HG02759 (cell line): ENCODE data around the gene TTLL10.

Source experiments
- ATAC-seq: cut with Tn5 transposase; IDR thresholded peaks from one replicate; pipeline ENCODE4 v1.9.1; 2021; ENCODE audit warnings: mild to moderate bottlenecking, moderate library complexity; ENCODE audit not compliant: unreplicated experiment

TTLL10 gene, protein sequence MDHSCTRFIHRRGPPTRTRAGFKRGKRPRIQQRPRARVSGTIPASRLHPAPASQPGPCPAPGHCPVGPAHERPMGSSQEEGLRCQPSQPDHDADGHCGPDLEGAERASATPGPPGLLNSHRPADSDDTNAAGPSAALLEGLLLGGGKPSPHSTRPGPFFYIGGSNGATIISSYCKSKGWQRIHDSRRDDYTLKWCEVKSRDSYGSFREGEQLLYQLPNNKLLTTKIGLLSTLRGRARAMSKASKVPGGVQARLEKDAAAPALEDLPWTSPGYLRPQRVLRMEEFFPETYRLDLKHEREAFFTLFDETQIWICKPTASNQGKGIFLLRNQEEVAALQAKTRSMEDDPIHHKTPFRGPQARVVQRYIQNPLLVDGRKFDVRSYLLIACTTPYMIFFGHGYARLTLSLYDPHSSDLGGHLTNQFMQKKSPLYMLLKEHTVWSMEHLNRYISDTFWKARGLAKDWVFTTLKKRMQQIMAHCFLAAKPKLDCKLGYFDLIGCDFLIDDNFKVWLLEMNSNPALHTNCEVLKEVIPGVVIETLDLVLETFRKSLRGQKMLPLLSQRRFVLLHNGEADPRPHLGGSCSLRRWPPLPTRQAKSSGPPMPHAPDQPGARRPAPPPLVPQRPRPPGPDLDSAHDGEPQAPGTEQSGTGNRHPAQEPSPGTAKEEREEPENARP

DNA sequence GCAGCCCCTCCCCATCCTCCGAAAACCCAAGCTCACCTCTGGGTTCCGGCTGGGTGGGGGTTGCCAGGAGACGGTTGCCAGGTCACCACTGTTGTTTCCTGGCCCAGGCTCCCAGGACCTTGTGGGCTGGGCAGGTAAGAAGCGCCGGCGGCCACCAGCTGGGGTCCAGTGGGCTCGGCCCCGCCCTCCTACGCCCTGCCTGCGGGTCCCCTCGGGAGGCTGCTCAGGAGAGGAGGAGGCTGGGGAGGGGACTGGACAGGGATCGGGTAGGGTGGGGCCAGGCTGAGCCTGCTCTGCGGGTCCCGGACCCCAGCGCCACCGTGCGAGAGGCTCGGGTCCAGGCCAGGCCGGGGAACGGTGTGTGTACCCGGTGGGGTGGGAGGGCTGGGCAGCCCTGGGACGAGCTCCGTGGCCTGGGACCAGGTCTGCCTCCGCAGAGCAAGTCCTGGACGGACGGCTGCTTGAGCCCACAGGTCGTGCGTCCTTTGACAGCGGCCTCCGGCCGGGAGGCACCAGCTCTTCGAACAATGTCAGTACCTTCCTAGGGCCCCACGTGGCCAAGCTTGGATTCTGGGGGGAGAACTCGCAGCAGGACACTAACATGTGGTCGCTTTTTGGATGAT, at the start of gene TTLL10:
Gene TTLL10 (plus strand): TSS at position 88 of the 623 bp plus-strand sequence. CDS start 5,336 bp downstream, outside the sequence.
- ATAC-seq, result no peak

DNA sequence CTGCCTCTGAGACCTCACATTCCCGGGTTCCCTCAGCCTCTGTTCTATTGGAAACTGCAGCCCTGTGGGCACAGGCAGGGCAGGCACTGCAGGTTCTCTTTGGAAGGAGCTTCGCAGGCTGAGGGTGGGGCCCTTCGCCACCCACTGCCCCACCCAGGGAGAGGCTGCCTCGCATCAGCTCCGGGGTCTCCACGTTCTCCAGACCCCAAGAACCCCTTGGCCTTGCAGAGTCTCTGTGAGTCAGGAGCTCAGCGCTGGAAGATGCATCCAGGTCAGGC, 49.2 kb upstream of the TTLL10 start:
- no peak for ATAC-seq

DNA sequence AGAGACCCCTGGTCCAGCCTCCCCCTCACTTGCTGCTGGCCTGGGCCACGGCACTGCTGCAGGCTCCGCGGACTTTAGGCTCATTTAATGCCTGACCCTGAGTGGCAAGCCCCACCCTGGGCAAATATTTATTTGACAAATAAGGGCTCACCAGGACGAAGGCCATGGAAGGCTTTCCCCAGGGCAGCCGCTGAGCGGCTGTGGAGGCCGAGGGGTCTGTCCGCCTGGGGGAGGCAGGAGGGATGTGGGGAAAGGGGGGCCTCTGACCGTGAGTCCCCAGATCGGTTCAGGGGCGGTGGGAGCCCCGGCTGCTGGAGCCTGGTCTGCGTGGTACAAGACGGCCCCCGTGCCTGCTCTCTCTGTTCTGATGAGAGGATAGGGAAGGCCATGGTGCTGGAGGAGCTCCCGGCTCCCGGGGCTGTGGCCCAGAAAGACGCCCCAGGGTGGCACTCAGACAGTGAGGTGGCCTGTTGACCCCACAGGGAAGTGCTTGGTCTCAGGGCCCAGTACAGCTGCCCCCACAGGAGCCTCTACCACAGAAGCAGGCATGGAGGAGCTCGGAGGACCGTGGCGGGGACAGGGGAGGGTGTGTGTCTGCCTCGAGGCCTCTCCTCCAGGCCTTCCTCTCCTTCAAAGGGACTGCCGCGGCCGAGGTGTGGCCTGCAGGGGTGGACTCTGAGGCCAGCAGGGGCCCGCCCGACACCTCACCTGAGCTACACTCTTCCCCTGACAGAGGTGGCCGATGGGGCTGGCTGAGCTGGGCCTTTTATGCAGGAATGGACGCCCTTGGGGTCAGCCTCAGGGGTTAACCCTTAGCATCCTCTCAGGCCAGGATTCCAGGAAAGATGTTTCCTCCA, 48.7 kb upstream of the TTLL10 start:
- ATAC-seq, result no peak

DNA sequence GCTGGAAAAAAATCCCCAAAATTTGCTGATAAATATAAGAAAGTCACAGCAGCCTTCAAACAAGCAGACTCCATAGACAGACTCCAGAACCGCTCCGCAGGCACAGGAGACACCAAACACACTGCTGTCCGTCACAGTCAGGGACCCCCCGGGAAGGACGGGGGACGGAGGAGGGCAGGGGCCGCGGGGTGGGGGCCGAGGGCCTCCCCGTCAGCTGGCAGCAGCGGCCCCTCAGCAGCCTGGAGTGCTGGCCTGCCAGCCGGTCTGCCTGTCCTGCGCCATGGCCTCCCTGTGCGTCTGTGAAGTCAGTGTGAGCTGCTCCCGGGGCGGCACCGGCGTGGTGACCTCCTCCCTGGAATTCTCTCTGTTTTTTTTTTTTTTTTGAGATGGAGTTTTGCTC, 47.7 kb upstream of the TTLL10 start:
- ATAC-seq, result no peak

DNA sequence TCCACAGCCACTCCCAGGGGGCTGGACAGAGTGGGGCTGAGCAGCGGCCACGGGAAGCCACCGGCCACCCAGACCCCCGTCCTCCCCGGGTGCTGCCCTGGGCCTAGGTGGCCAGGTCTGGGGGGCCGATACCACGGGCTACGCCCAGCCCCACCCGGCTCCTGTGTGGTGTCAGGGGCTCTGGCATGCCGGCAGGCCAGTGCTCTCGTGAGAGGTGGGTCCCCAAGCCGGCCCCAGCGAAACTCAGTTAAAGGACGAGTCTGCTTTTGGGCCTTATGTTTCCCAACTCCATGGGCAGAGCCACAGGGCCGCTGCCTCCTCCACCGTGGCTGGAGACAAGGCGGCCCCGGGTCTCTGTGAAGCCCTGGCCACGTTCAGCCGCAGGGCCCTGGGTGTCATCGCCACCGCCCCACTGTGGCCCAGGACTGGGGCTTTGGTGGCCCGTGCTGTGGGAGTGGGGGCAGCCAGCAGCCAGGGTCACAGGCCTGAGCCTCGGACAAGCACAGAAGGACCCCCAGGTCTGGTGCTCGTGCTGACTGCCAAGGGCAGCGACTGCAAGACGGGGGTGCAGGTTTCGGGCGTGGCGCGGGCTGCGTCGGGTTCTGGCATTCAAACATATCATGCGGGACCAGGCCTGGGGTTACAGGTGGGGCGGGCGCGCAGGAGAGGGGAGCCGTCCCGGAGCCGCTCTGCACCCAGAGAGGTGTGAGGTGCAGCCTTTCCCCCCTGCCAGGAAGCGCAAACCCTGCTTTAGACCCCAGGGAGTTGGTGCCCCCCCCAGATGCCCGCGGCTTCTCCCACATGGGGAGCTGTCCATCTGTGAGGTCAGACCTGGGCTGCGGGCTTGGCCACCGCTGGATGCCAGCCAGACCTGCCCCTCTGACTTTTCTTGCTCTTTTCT, 45.9 kb upstream of the TTLL10 start:
- ATAC-seq, result no peak

DNA sequence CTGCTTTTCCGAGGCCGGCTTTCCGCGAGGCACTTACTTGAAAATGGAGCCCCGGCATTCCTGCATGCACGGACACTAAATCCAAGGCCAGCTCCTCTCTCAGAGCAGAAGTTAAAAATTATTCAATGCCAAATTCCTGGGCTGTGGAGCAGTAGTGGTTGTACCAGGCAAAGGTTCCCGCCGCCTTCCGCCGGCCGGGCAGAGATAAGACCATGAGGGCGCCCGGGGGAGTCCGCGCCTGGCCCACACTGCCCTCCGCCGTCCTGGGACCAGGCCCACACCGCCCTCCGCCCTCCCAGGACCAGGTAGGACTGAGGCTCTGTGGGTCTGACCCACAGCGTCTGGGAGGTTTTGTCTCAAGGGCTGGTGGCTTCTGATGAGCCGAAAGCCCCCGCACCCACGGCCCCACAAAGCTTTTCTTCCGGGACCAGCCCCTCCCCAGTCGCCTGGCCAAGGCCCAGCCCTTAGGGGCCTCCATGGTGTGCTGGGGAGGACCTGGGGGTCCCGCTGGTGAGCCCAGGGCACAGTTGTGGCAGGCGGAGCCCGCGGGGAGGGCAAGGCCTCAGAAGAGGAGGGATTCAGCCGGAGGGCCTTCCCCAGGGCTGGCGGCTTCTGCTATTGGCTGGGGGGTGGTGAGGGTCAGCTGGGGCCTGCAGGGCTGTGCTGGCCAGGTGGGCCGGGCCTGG, 45.1 kb upstream of the TTLL10 start:
- ATAC-seq, result no peak

DNA sequence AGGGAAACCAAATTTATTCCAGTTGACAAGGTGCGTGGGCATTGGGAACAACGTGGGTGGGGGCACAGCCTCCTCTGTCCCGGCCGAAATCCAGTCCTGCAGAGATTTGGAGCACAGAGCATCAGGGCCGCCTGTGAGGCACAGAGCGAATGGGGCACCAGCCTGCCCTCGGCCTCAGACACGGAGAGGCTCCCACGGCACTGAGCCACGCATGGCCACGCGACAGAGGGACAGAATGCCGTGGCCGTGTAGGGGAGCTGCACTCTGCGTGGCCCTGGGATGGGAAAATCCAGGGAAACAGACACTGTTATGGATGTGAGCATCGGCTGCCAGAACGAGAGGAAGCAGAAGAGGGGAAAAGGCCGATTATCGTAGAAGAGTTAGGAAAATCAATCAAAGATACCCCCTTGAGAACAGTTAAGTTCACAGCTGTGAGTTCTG, 44.3 kb upstream of the TTLL10 start:
- no peak for ATAC-seq

DNA sequence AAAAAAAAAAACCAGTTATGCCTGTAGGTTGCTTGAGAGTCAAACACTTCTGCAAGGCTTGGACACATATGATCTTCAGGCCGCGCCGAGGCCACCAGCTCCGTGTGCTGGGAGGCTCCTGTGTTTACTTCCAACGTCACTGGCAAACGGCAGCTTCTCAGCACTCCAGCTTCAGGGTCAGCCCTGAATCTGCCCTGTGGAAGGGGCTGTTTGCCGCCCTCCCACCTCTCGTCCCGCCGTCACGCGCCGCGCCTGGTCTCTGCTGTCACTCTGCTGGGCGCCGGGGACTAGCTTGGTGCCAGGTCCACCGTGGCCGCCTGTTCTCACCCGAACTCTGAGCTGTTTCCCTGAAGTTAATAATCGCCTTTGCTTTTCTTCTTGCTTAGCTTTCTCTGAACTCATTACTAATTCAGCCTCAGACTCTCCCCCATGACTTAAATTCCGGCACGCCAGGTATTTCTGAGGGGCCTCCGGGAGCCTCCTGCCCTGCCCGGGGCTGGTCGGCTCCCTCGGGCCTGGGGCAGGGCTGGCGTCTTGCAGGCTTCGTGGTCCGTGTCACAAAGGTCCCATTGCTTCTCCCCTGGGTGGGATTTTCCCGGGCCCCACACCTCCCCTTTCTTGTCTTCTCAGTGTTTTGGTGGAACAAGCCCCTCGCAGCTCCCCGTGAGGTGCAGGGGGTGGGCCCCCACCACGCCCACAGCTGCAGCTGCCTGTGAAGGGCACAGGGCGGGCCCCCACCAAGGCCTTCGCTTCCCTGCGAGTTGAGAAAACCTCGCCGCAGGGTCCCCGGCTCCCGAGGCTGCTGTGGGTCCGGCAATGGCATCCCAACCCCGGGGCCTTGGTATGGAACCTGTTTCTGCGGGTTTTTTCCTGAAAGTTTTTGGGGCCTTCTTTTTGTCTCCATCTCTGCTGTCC, 43.2 kb upstream of the TTLL10 start:
- ATAC-seq, result no peak

DNA sequence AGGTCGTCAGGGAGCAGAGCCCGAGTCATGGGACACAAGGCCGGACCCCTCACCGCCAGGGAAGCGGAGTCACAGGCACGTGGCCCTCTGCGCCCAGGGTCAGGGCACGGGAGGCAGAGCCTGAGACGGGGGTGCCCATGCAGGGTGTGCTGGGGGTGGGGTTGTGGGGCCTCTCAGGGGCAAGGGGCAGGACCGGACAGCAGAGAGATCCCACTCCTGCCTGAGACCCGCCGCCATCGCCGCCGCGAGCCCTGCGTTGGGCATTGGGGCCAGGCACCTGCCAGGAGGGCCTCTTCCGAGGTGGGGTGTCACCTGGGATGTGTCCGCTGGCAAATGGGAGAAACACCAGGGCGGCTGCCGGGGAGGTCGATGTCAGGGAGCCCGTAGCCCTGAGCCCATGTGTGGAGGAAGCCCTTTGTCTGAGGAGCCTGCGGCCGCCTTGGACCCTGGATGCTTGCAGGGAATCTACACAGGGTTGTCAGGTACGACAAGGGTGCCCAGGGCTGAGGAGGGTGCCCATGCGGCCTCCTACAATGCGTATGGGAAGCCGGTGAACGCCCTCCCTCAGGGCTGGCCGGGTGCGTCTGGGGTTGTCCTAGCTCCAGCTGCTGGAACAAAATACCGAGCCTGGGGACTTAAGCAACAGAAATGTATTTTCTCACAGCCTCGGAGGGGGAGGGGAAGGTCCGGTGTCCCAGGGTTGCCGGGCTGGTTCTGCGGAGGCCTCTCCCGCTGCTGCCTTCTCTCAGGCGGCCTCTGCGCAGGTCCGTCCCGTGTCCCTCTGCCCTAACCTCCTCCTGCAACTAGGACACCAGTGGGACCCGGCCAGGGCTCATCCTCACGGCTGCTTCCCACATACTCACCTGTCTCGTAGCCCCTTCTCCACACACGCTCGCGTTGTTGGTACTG, 41.4 kb upstream of the TTLL10 start:
- no peak for ATAC-seq

DNA sequence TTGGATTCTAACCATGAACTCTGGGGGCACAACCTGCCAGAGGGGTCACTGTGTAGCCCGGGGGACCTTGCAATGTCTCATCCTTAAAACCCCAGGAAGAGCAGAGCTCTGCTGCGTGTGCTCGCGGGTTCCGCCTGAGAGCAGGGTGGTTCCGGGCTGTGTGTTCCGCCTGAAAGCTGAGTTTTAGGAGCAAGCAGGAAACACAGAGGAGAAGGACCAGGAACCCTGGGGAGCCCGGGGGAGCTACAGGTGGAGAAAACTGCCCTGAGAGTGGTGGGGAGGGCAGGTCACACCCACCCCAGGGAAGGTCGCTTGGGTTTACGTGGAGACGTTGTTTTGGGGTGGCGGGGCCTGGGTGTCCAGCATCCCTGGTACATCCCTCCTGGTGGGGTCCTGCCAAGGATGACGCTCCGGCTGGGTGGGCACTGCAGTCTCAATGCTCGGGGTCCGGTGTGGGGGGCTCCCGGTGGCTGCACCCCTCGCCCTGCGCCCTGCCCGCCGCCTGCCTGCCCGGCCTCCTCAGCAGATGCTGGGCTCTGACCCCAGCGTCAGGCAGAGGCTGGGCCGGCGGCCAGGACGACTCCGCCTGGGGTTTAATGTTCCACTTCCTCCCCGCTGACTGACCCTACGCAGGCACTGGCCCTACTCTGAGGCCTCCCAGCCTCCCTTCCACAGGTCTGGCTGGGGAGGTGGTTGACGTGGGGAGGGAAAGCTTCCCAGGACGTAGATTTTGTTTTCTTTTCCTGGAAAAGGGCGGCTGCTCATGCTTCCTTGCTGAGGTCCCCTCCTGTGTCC, 40.5 kb upstream of the TTLL10 start:
- no peak for ATAC-seq

DNA sequence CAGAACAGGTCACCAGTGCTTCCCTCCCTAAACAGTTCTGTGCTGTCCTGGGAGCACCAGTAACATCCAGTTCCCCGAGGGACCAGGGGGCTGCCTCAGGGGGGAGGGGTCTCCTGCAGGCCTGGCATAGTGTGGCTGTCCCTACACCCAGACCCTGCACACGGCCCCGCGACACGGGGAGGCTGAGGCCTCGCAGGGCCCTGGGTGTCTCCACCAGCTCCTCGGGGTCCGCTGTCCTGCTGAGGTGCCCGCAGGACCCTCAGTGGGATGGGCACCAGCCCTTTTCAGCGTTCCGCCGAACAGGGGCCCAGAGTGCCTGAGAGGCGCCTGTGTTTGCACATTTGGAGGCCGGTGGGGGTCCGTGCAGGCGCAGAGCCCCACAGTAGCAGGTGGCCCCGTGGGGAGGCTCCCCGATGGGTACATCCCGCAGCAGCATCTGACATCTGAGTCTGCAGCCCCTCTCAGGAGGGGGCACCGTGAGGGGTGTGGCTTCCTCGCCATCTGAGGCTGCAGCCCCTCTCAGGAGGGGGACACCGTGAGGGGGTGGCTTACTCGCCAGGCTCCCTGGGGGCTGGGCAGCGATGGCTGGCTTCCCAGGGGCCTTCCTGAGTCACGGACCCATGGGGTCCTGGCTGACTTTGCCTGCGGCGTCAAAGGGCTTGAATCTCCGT, 39.2 kb upstream of the TTLL10 start:
- ATAC-seq, result no peak

DNA sequence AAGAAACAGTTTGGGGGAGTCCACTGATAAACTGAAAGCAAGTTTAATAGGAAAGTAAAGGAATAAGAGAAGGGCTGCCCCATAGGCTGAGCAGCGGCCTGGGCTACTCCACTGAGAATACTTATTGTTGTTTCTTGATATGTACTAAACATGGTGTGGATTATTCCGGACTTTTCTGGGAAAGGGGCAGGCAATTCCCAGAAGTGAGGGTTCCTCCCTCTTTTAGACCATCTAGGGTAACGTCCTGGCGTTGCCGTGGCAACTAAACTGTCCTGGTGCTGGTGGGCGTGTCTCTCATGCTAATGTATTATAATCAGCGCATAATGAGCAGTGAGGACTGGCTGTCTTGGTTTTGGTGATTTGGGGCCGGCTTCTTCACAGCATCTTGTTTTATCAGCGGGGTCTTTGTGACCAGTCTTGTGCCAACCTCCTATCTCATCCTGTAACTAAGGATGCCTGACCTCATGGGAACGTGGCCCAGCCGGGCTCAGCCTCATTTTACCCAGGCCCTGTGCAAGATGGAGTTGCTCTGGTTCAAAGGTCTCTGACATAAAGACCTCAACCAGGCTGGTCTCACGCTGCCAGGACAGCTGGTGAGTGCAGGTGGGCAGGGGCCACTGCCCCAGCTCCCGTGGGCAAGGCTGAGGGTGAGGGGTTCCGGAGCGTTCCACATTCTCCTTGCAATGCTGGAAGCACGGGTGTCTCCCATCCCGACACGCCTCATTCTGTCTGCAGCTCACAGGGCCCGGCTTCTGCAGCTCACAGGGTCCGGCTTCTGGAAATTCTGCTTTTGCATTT, 38.1 kb upstream of the TTLL10 start:
- ATAC-seq, result no peak

DNA sequence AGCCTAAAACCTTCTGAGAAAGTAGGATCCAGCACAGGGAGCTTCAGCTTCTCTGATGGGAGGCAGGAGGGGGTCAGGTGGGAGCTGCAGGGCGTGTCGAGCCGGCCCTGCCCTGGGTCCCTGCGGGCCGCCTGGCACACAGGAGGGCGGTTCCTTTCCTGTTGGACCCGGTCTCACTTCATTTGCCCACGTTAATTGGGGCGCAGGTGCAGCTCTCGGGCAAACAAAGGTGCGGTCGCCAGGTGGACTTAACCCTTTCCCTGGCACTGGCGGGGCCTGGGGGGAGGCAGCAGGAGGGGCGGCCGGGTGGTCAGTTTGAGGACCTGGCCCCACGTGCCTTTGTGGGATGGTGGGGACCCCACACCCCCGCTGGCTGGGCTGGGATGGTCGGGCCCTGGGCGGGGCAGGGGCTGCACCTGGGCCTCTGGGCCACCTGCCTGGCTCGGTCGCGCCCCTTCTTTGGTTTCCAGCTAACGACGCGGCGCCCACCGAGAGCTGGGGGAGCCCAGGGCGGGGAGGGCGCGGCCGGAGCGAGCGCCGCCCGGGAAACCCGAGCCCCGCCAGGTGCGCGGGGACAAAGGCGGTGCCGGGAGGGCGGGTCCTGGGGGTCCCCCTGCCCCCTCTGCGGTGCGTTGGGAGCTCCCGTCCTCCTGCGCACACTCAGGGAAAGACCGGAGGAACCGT, 37.0 kb upstream of the TTLL10 start:
- no peak for ATAC-seq

DNA sequence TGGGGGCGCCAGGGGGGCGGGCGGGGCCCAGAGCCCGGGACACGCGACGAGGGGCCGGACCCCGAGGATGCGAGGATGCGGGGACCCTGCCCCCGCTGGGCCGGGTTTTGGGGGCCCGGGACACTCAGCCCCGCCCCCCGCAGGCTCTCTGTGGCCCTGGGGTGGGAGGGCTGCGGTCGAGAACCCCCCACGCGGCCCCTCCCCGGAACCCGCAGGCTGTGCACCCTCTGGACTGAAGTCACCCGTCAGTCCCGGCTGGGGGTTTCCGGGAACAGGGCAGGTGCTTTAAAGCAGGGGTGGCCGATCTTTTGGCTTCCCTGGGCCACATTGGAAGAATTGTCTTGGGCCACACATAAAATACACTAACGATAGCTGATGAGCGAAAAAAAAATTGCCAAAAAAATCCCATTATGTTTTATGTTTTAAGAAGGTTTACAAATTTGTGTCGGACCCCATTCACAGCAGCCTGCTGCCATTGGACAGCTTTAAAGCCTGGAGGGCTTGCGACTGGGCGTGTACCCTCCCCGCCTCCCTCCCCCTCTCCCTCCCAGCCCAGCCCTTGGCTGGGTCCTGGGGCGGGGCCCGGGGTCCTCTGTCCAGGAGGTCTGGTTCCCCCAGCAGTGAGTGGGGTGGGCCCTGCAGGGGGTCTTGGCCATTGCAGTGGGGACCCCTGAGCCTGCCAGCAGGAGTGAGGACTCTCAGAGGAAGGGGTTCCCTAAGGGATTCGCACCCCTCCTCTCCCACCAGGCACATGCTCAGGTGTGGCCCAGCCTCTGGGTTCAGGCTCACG, 36.2 kb upstream of the TTLL10 start:
- ATAC-seq, result no peak
